NCI-H2081 treated with DMSO at 0.1 percent for 48 hours (cell line): ENCODE data around the gene SLC36A3.
"Not testable (repeated sequence)": the region's sequence is repeated elsewhere in the genome, so short reads cannot be mapped to it uniquely, and the experiment has no call there.

Experiments used
- DNase-seq: peaks from one replicate; lab custom pipeline; 2025; lab: John Stamatoyannopoulos, UW

The SLC36A3 gene

GRCh38 chr5:151303666-151304065, at the start of gene SLC36A3:
Gene SLC36A3, minus strand, starts transcription at chr5:151303766. Its CDS starts 412 bp downstream, at chr5:151303354.
- DNase-seq, result no peak

GRCh38 chr5:151351671-151352070, 48.1 kb upstream of the SLC36A3 start:
- no peak for DNase-seq

- DNase-seq, result no peak
These were observed 45.2 kb upstream of the SLC36A3 start for GRCh38 chr5:151348789-151349188.

- DNase-seq, result no peak
These were observed 43.8 kb upstream of the SLC36A3 start, which contains the start of gene SLC36A2 for GRCh38 chr5:151347369-151347768. Gene SLC36A2, minus strand, starts transcription at chr5:151347559. Its CDS starts 99 bp downstream, at chr5:151347460.

- no peak for DNase-seq
These were observed 42.4 kb upstream of the SLC36A3 start for GRCh38 chr5:151345808-151346478.

- DNase-seq, result no peak
These were observed 41.7 kb upstream of the SLC36A3 start for GRCh38 chr5:151345187-151345807.

GRCh38 chr5:151344088-151344487, 40.5 kb upstream of the SLC36A3 start:
- no peak for DNase-seq

GRCh38 chr5:151340004-151340403, 36.4 kb upstream of the SLC36A3 start:
- DNase-seq, result no peak

GRCh38 chr5:151338734-151339133, 35.2 kb upstream of the SLC36A3 start:
- DNase-seq, result no peak

GRCh38 chr5:151332857-151333256, 29.3 kb upstream of the SLC36A3 start:
- no peak for DNase-seq

GRCh38 chr5:151328734-151329133, 25.2 kb upstream of the SLC36A3 start:
- no peak for DNase-seq

- no peak for DNase-seq
These were observed 24.0 kb upstream of the SLC36A3 start for GRCh38 chr5:151327585-151327984.

GRCh38 chr5:151326266-151326665, 22.7 kb upstream of the SLC36A3 start:
- DNase-seq, result no peak

GRCh38 chr5:151320481-151320880, 16.9 kb upstream of the SLC36A3 start:
- no peak for DNase-seq

GRCh38 chr5:151318850-151319732, 15.5 kb upstream of the SLC36A3 start:
- no peak for DNase-seq

GRCh38 chr5:151317871-151318270, 14.3 kb upstream of the SLC36A3 start:
- DNase-seq, result no peak

- no peak for DNase-seq
These were observed 12.5 kb upstream of the SLC36A3 start for GRCh38 chr5:151315998-151316597.

- DNase-seq, result no peak
These were observed 9.8 kb upstream of the SLC36A3 start for GRCh38 chr5:151313357-151313756.

GRCh38 chr5:151312756-151313324, 9.3 kb upstream of the SLC36A3 start:
- DNase-seq, result no peak

GRCh38 chr5:151310932-151311331, 7.4 kb upstream of the SLC36A3 start:
- DNase-seq, result no peak

- not testable (repeated sequence) for DNase-seq
These were observed 6.3 kb upstream of the SLC36A3 start for GRCh38 chr5:151309821-151310220.

- DNase-seq, result not testable (repeated sequence)
These were observed 5.7 kb upstream of the SLC36A3 start for GRCh38 chr5:151309266-151309665.
